Esophagus muscularis mucosa (tissue), 4 donors: ENCODE measurements around the gene CHST15. TPM values are rescaled to one million over a fixed set of nuclear protein-coding genes. Genes with fewer than 3 reads are reported as not detected.

Source experiments
- DNase-seq: peaks from one replicate; pipeline ENCODE4 v3.0.0-alpha.2; 2017; ENCODE audit errors: extremely low spot score
- H3K27ac ChIP-seq, 4 donors: fragments of 200-600 bp; sonication (generic); replicated peaks in 1 of 4; 1 replicate in 3 of 4; 2 replicates in 1 of 4; pipeline ENCODE4 v1.5.1; 2016 to 2019; ENCODE audit warnings: mild to moderate bottlenecking in 1 of 4
- H3K27me3 ChIP-seq, 4 donors: fragments of 200-600 bp; sonication (generic); one replicate each; pipeline versions ENCODE4 v1.5.1 to v1.6.0; 2016 to 2019
- H3K36me3 ChIP-seq, 4 donors: fragments of 200-600 bp; sonication (generic); one replicate each; pipeline ENCODE4 v1.5.1; 2016 to 2019
- H3K4me1 ChIP-seq, 4 donors: fragments of 200-600 bp; sonication (generic); one replicate each; pipeline ENCODE4 v1.5.1; 2016 to 2019
- H3K4me3 ChIP-seq, 4 donors: fragments of 200-600 bp; sonication (generic); 1 replicate in 2 of 4; 2 replicates in 2 of 4; pipeline ENCODE4 v1.5.1; 2016 to 2019; ENCODE audit warnings: mild to moderate bottlenecking in 4 of 4, moderate library complexity in 1 of 4
- H3K9me3 ChIP-seq, 4 donors: fragments of 200-600 bp; sonication (generic); 1 replicate in 3 of 4; 2 replicates in 1 of 4; pipeline ENCODE4 v1.5.1; 2016 to 2019
- EP300 ChIP-seq: sonication (generic); formaldehyde crosslinking; IDR thresholded peaks from one replicate; pipeline ENCODE4 v1.6.1; 2017; ENCODE audit warnings: antibody characterized with exemption
- POLR2A ChIP-seq: fragments of 450-650 bp; IDR thresholded peaks from one replicate; pipeline ENCODE4 v1.6.1; 2017; ENCODE audit warnings: antibody characterized with exemption, moderate library complexity, mild to moderate bottlenecking, low read depth
- POLR2AphosphoS5 ChIP-seq, 2 donors: sonication (generic); formaldehyde crosslinking; IDR thresholded peaks; one replicate each; pipeline ENCODE4 v1.6.1; 2017; ENCODE audit warnings: antibody characterized with exemption in 2 of 2
- WGBS: methylation state at CpG from one replicate; pipeline ENCODE4 v1.1.5; 2018; 5-methylcytosine and 5-hydroxymethylcytosine counted together
- intact Hi-C: fragments of 100-400 bp; cut with DNase I; formaldehyde crosslinking; loops from one replicate; pipeline ENCODE4 v1.15.1; 2023
- total RNA-seq, 4 donors: library from RNA; depleted of rRNA; stranded (reverse); fragments of >200 nt; gene quantifications; one replicate each; pipeline versions ENCODE4 v1.1.0 to v1.2.1, GENCODE V29; 2016
- TF ChIP-seq, protein P1 (sequence below), 3 experiments: fragments of 200-600 bp in 2 of 3; fragments of 450-650 bp in 1 of 3; sonication (generic) in 2 of 3; IDR thresholded peaks; one replicate each; pipeline ENCODE4 v1.5.1; 2017 to 2019; ENCODE audit warnings: antibody characterized with exemption in 3 of 3, mild to moderate bottlenecking in 2 of 3, moderate library complexity in 1 of 3

Gene CHST15
- total RNA-seq, 4 donors from 2014 or later: 48.2 to 76.1 (median 62.5) TPM

DNA sequence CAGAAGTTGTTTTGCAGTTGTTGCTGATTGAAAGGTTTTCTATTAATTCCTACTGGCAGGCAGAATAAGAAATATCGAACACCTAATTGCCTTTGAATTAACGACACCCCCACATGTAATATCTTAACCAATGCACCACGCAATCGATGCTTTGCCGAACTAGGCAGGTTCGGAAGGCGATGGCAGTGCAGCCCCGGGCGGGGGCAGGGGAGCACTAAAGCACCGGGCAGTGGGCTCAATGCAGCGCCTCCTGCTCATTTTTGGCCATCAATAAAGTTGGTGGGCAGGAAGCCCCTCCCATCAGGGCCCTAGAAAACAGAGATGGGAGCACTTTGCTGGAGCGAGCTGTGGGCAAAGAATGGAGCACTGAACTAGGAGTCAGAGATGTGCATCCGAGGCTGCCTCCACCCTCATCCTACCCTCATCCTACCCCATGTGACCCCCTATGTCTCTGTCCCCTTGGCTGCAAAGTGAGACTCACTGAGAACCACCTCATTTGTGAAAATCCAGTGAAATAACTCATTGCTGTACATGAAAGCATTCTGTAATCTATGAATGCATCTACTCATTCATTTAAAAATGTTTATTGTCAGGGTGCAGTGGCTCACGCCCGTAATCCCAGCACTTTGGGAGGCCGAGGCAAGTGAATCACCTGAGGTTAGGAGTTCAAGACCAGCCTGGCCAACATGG, 19.6 kb upstream of the CHST15 start:
- Histone ChIP-seq H3K27me3 (no peaks in the 10 kb centered on the region), H3K4me3 (no peak overlapping the region), H3K9me3 (no peaks in the 10 kb centered on the region), H3K36me3 (no peaks in the 10 kb centered on the region), H3K27ac (no peak overlapping the region), H3K4me1 (peaks cover 0 to 11% (median 9%) of the 10 kb centered on the region in 4 donors)
- TF ChIP-seq POLR2AphosphoS5 (IDR thresholded peaks at IDR 0.05) (no peak), EP300 (no peak), POLR2A (no peak)
- TF ChIP-seq, protein P1, sequence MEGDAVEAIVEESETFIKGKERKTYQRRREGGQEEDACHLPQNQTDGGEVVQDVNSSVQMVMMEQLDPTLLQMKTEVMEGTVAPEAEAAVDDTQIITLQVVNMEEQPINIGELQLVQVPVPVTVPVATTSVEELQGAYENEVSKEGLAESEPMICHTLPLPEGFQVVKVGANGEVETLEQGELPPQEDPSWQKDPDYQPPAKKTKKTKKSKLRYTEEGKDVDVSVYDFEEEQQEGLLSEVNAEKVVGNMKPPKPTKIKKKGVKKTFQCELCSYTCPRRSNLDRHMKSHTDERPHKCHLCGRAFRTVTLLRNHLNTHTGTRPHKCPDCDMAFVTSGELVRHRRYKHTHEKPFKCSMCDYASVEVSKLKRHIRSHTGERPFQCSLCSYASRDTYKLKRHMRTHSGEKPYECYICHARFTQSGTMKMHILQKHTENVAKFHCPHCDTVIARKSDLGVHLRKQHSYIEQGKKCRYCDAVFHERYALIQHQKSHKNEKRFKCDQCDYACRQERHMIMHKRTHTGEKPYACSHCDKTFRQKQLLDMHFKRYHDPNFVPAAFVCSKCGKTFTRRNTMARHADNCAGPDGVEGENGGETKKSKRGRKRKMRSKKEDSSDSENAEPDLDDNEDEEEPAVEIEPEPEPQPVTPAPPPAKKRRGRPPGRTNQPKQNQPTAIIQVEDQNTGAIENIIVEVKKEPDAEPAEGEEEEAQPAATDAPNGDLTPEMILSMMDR (IDR thresholded peaks at IDR 0.05): no peak
- no peak for DNase-seq
- intact Hi-C loops: no loop called here
- WGBS: 93% methylated on average over 15 of the region's 16 CpGs

DNA sequence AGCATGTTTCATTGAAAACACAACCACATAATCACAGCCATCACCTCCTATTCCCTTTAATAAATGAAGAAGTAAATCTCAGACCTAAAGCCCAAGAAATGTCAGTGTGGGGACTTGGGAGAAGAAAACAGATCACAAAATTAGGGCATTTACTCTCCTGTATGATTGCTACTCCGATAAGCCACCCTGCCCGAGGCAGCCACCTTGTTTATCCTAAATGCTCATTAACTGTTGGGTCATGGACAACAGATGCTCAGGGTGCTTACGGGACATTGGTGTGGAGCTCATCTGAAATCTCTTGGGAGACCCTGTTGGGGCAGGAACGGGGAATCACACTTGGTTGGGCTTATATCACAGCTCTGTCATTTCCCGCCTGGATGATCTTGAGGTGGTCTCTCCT, 17.5 kb upstream of the CHST15 start:
- no peak overlapping the region for H3K4me3 ChIP-seq
- intact Hi-C loops: no loop called here
- 91% methylated on average over 5 of the region's 5 CpGs for WGBS

DNA sequence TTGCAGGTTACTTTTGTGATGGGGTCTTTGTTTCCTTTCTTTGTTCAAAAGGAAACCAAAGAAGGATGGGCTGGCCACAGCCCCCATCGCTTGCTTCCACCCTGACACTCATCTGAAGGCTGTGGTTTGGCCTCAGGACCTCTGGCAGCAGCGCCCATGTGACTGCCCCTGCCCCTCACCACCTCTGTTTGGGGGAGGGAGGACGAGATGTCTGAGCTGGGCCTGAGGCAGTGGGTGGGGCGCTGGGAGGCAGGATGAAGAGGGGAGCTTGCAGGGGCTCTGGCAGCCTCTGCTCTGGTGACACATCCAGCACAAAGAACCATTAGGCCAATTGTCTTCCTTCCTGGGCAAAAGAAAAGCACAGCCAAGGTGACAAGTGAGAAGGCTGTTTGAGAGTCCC, 15.9 kb upstream of the CHST15 start:
- Histone ChIP-seq H3K9me3 (no peaks in the 10 kb centered on the region), H3K36me3 (no peaks in the 10 kb centered on the region)
- intact Hi-C loops: loop anchor here (5.0 kb wide), 2 partner anchors 43 to 278 kb away; no protein-coding TSS in a partner anchor

More for the DNA sequence above, 17.5 kb upstream of the CHST15 start:
- Histone ChIP-seq H3K36me3 (no peaks in the 10 kb centered on the region), H3K27me3 (no peaks in the 10 kb centered on the region), H3K4me1 (peaks cover 4 to 22% (median 19%) of the 10 kb centered on the region in 4 donors), H3K9me3 (no peaks in the 10 kb centered on the region), H3K27ac (no peak overlapping the region)
- no peak for DNase-seq
- TF ChIP-seq, protein P1 (IDR thresholded peaks at IDR 0.05): no peak
- TF ChIP-seq POLR2AphosphoS5 (IDR thresholded peaks at IDR 0.05) (no peak), EP300 (no peak)

GRCh38 chr10:124107072-124107471, 13.7 kb upstream of the CHST15 start:
- Histone ChIP-seq H3K9me3 (no peaks in the 10 kb centered on the region), H3K27ac (peak overlapping the region; percentile 76 to 87 (median 84)), H3K4me3 (no peak overlapping the region), H3K4me1 (peaks cover 11 to 36% (median 34%) of the 10 kb centered on the region in 4 donors), H3K27me3 (no peaks in the 10 kb centered on the region), H3K36me3 (no peaks in the 10 kb centered on the region)
- WGBS: 67% methylated on average over 5 of the region's 5 CpGs
- TF ChIP-seq POLR2A (no peak), POLR2AphosphoS5 (IDR thresholded peaks at IDR 0.05) (no peak), EP300 (no peak)
- TF ChIP-seq, protein P1 (IDR thresholded peaks at IDR 0.05): no peak
- no peak for DNase-seq
- intact Hi-C loops: loop anchor here (5.0 kb wide), 2 partner anchors 45 to 280 kb away; no protein-coding TSS in a partner anchor

More for the DNA sequence above, 15.9 kb upstream of the CHST15 start:
- H3K4me3 ChIP-seq: no peak overlapping the region
- 80% methylated on average over 4 of the region's 4 CpGs for WGBS
- peaks cover 11 to 36% (median 34%) of the 10 kb centered on the region in 4 donors for H3K4me1 ChIP-seq
- no peak overlapping the region for H3K27ac ChIP-seq
- H3K27me3 ChIP-seq: no peaks in the 10 kb centered on the region
- no peak for DNase-seq
- TF ChIP-seq POLR2AphosphoS5 (IDR thresholded peaks at IDR 0.05) (no peak), POLR2A (no peak), EP300 (no peak)
- TF ChIP-seq, protein P1 (IDR thresholded peaks at IDR 0.05): no peak
